ENCODE results near the gene MIR17HG. TPM values are rescaled to one million over a fixed set of nuclear protein-coding genes. Genes with fewer than 3 reads are reported as not detected.

MIR17HG gene
- total RNA-seq, 4 donors from 2014 or later, result 0.78 to 2.7 (median 1.3) TPM

GRCh38 chr13:91346850-91347201 lies 661 bp upstream of the MIR17HG start:
- intact Hi-C loops (cut with DNase I; ENCODE audit: low total_unique reads), result no loop called here
- TF ChIP-seq CTCF (IDR thresholded peaks at IDR 0.05) (no peak), POLR2A (IDR thresholded peaks at IDR 0.05) (no peak)
- no peak for DNase-seq (ENCODE audit: low spot score in 2 of 2)
- 1 to 3% methylated on average over 11 of the region's 11 CpGs for WGBS, 2 donors
- peak overlapping the region; percentile 94 for H3K4me3 ChIP-seq (ENCODE audit: low read depth, poor library complexity, severe bottlenecking)

GRCh38 chr13:91347996-91348905 lies 764 bp downstream of the MIR17HG start:
- TF ChIP-seq POLR2A (IDR thresholded peaks at IDR 0.05) (no peak), CTCF (IDR thresholded peaks at IDR 0.05) (no peak)
- peak; percentile 16 to 90 for DNase-seq (ENCODE audit: low spot score in 2 of 2)
- intact Hi-C loops (cut with DNase I; ENCODE audit: low total_unique reads), result no loop called here
- WGBS, 2 donors, result 1 to 3% methylated on average over 24 to 25 of the region's 141 CpGs
- H3K4me3 ChIP-seq (ENCODE audit: low read depth, poor library complexity, severe bottlenecking), result peak overlapping the region; percentile 94

- WGBS, 2 donors, result 0 to 1% methylated on average over 18 to 21 of the region's 46 CpGs
- intact Hi-C loops (cut with DNase I; ENCODE audit: low total_unique reads), result no loop called here
- peak overlapping the region; percentile 93 for H3K4me3 ChIP-seq (ENCODE audit: low read depth, poor library complexity, severe bottlenecking)
- TF ChIP-seq POLR2A (IDR thresholded peaks at IDR 0.05), result no peak
- peak in 2 of 3 donors; percentile 33 to 59 for TF ChIP-seq CTCF (IDR thresholded peaks at IDR 0.05)
- DNase-seq (ENCODE audit: low spot score in 2 of 2), result peak; percentile 90 to 98
Observed at GRCh38 chr13:91348906-91349435, 1.5 kb downstream of the MIR17HG start.

- intact Hi-C loops (cut with DNase I; ENCODE audit: low total_unique reads), result no loop called here
- TF ChIP-seq POLR2A (IDR thresholded peaks at IDR 0.05) (no peak), CTCF (IDR thresholded peaks at IDR 0.05) (no peak)
- 65 to 75% methylated on average over 5 of the region's 5 CpGs for WGBS, 2 donors
- H3K4me3 ChIP-seq (ENCODE audit: low read depth, poor library complexity, severe bottlenecking), result no peak overlapping the region
- DNase-seq (ENCODE audit: low spot score in 2 of 2), result no peak
Observed at GRCh38 chr13:91349992-91350911, 2.8 kb downstream of the MIR17HG start.

DNA sequence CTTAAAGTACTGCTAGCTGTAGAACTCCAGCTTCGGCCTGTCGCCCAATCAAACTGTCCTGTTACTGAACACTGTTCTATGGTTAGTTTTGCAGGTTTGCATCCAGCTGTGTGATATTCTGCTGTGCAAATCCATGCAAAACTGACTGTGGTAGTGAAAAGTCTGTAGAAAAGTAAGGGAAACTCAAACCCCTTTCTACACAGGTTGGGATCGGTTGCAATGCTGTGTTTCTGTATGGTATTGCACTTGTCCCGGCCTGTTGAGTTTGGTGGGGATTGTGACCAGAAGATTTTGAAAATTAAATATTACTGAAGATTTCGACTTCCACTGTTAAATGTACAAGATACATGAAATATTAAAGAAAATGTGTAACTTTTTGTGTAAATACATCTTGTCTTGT lies 3.6 kb downstream of the MIR17HG start:
- TF ChIP-seq POLR2A (IDR thresholded peaks at IDR 0.05) (no peak), CTCF (IDR thresholded peaks at IDR 0.05) (no peak)
- H3K4me3 ChIP-seq (ENCODE audit: low read depth, poor library complexity, severe bottlenecking), result no peak overlapping the region
- 91 to 93% methylated on average over 5 of the region's 5 CpGs for WGBS, 2 donors
- DNase-seq (ENCODE audit: low spot score in 2 of 2), result no peak
- intact Hi-C loops (cut with DNase I; ENCODE audit: low total_unique reads), result no loop called here

All from lower leg skin (tissue), 4 donors.